DOHH2 (cell line): ENCODE data around the gene AP3D1.

ENCODE experiments used
- H3F3A ChIP-seq: fragments of 200-600 bp; sonication (generic), shearing (Covaris generic); 2 replicates; pipeline ENCODE4 v1.6.0; 2016; ENCODE audit warnings: antibody characterized with exemption, mild to moderate bottlenecking; ENCODE audit not compliant: control insufficient read depth, insufficient read depth
- H3K27ac ChIP-seq: fragments of 200-600 bp; sonication (generic); 2 replicates; pipeline ENCODE4 v1.5.1; 2014; ENCODE audit warnings: low read depth, mild to moderate bottlenecking, low read length, moderate library complexity
- H3K27me3 ChIP-seq: fragments of 200-600 bp; sonication (generic); 2 replicates; pipeline ENCODE4 v1.6.1; 2014; ENCODE audit warnings: mild to moderate bottlenecking, low read length, mixed read lengths; ENCODE audit not compliant: control insufficient read depth
- H3K36me3 ChIP-seq: fragments of 200-600 bp; sonication (generic); 2 replicates; pipeline ENCODE4 v1.6.1; 2014; ENCODE audit warnings: mild to moderate bottlenecking, low read length, moderate library complexity, mixed read lengths; ENCODE audit not compliant: control insufficient read depth
- H3K4me1 ChIP-seq: fragments of 200-600 bp; sonication (generic); 2 replicates; pipeline ENCODE4 v1.6.1; 2014; ENCODE audit warnings: mild to moderate bottlenecking, low read length, mixed read lengths; ENCODE audit not compliant: control insufficient read depth
- H3K4me2 ChIP-seq: fragments of 200-600 bp; sonication (generic); 2 replicates; pipeline ENCODE4 v1.6.0; 2014; ENCODE audit warnings: mild to moderate bottlenecking, low read length, moderate library complexity
- H3K4me3 ChIP-seq: fragments of 200-600 bp; sonication (generic); 2 replicates; pipeline ENCODE4 v1.5.1; 2014; ENCODE audit warnings: mild to moderate bottlenecking, low read length, mixed read lengths
- H3K79me2 ChIP-seq: fragments of 200-600 bp; sonication (generic); 2 replicates; pipeline ENCODE4 v1.6.1; 2014; ENCODE audit warnings: mild to moderate bottlenecking, low read length, mixed read lengths; ENCODE audit not compliant: control insufficient read depth
- H3K9me2 ChIP-seq: fragments of 200-600 bp; sonication (generic); replicated peaks from 2 replicates; pipeline ENCODE4 v1.6.1; 2014; ENCODE audit warnings: mild to moderate bottlenecking, low read length, mixed read lengths; ENCODE audit not compliant: control insufficient read depth
- H3K9me3 ChIP-seq: fragments of 200-600 bp; sonication (generic); 2 replicates; pipeline ENCODE4 v1.6.1; 2014; ENCODE audit warnings: antibody characterized with exemption, low read length, mixed read lengths; ENCODE audit not compliant: control insufficient read depth, insufficient read depth
- H4K20me1 ChIP-seq: fragments of 200-600 bp; sonication (generic); 2 replicates; pipeline ENCODE4 v1.6.0; 2014; ENCODE audit warnings: low read depth, mild to moderate bottlenecking, antibody characterized with exemption, low read length, moderate library complexity; ENCODE audit not compliant: control insufficient read depth, insufficient read depth
- EZH2phosphoT487 ChIP-seq: fragments of 200-600 bp; sonication (generic); IDR thresholded peaks from 2 replicates; pipeline ENCODE4 v1.6.1; 2017; ENCODE audit warnings: borderline replicate concordance, mild to moderate bottlenecking, antibody characterized with exemption, low read length, moderate library complexity, mixed read lengths
- TF ChIP-seq, protein P1 (sequence below): fragments of 200-600 bp; sonication (generic); IDR thresholded peaks from one replicate; pipeline ENCODE4 v1.5.1; 2014; ENCODE audit warnings: antibody characterized with exemption, mild to moderate bottlenecking, low read depth, low read length; ENCODE audit not compliant: poor library complexity, severe bottlenecking

Gene AP3D1

DNA sequence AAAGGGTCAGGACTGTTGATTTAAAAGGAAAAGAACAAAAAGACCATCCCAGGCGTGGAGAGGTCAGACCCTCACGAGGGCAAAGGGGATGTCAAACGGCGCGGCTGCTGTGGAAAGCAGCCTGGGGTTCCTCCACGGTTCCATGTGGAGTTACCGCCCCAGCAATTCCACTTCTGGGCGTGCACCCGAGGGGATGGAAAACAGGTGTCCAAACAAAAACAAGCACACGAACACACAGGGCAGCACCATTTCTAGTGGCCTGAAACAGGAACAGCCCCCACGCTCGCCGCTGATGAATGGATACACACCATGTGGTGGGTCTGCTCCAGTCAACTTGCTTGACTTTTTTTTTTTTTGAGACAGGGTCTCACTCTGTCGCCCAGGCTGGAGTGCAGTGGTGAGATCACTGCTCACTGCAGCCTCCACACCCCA, 11.2 kb downstream of the AP3D1 start:
- Histone ChIP-seq H3K4me1 (0 out of 2 replicates have a peak, but pooled peaks cover 3% of the 10 kb centered on the region), H3K4me3 (no peak overlapping the region), H4K20me1 (no peaks in the 10 kb centered on the region), H3K9me3 (no peaks in the 10 kb centered on the region), H3F3A (no peaks in the 10 kb centered on the region), H3K9me2 (no peaks in the 10 kb centered on the region), H3K79me2 (peaks cover 60% of the 10 kb centered on the region), H3K27me3 (no peaks in the 10 kb centered on the region), H3K27ac (no peak overlapping the region), H3K36me3 (peaks cover 15% of the 10 kb centered on the region), H3K4me2 (no peak overlapping the region)
- no peak for TF ChIP-seq EZH2phosphoT487
- TF ChIP-seq, protein P1, sequence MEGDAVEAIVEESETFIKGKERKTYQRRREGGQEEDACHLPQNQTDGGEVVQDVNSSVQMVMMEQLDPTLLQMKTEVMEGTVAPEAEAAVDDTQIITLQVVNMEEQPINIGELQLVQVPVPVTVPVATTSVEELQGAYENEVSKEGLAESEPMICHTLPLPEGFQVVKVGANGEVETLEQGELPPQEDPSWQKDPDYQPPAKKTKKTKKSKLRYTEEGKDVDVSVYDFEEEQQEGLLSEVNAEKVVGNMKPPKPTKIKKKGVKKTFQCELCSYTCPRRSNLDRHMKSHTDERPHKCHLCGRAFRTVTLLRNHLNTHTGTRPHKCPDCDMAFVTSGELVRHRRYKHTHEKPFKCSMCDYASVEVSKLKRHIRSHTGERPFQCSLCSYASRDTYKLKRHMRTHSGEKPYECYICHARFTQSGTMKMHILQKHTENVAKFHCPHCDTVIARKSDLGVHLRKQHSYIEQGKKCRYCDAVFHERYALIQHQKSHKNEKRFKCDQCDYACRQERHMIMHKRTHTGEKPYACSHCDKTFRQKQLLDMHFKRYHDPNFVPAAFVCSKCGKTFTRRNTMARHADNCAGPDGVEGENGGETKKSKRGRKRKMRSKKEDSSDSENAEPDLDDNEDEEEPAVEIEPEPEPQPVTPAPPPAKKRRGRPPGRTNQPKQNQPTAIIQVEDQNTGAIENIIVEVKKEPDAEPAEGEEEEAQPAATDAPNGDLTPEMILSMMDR: no peak

GRCh38 chr19:2139385-2140137, 11.8 kb downstream of the AP3D1 start:
- Histone ChIP-seq H4K20me1 (no peaks in the 10 kb centered on the region), H3K9me2 (no peaks in the 10 kb centered on the region), H3K9me3 (no peaks in the 10 kb centered on the region), H3K27ac (no peak overlapping the region), H3K4me1 (0 out of 2 replicates have a peak, but pooled peaks cover 3% of the 10 kb centered on the region), H3K36me3 (peaks cover 15% of the 10 kb centered on the region), H3K4me2 (no peak overlapping the region), H3F3A (no peaks in the 10 kb centered on the region), H3K4me3 (no peak overlapping the region), H3K79me2 (peaks cover 54% of the 10 kb centered on the region), H3K27me3 (no peaks in the 10 kb centered on the region)
- TF ChIP-seq, protein P1: no peak
- TF ChIP-seq EZH2phosphoT487: no peak

DNA sequence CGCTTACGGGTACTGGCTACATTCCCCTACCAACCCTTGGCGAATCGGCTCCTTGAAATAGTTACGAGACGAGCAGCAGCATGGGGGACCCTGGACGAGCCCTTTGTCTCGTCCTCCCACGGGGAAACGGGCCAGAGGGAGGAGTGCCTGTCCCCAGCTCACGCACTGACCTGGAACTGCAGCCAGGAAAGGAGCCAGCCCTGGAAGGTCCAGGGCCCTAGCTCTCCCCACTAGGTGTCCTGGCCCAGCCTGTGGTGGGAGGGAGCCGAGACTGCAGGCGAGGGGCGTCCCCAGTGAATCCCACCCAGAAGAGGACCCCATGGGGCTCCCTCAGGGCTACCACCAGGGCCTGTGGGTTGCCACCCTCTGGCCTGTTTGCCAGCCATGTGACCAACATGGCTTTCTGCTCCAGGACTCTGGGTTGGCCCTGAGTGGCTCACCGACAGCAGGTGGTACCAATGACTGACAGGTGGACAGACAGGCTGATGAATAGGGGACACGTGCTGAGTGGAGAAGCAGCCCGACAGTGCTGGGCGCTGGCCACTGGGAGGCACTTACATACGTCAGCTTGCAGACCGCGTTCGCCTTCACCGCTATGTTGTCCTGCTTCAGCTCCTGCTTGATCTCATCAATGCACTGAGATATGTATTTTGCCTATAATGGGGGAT, 13.2 kb downstream of the AP3D1 start:
- Histone ChIP-seq H3K9me3 (no peaks in the 10 kb centered on the region), H3K27me3 (no peaks in the 10 kb centered on the region), H3K4me1 (no peaks in the 10 kb centered on the region), H3K79me2 (peaks cover 40% of the 10 kb centered on the region), H3K4me3 (no peak overlapping the region), H4K20me1 (no peaks in the 10 kb centered on the region), H3K36me3 (peaks cover 15% of the 10 kb centered on the region), H3K27ac (no peak overlapping the region), H3F3A (no peaks in the 10 kb centered on the region), H3K4me2 (no peak overlapping the region), H3K9me2 (no peaks in the 10 kb centered on the region)
- TF ChIP-seq EZH2phosphoT487: no peak
- TF ChIP-seq, protein P1: no peak
